Gastrocnemius medialis (tissue), 4 donors: Measurements from ENCODE around the gene ZBTB16. TPM values are rescaled to one million over a fixed set of nuclear protein-coding genes. Genes with fewer than 3 reads are reported as not detected.

Experiments used
- ATAC-seq, 2 donors: fragments of 150-250 bp; one replicate each; pipeline ENCODE4 v1.9.1; 2016
- DNase-seq, 2 donors: peaks; one replicate each; pipeline ENCODE4 v3.0.0-alpha.2; 2019
- H3K27ac ChIP-seq, 4 donors: fragments of 200-600 bp; sonication (generic); 1 replicate in 1 of 4; 2 replicates in 3 of 4; pipeline ENCODE4 v1.5.1; 2016 to 2018; ENCODE audit warnings: mild to moderate bottlenecking in 2 of 4, moderate library complexity in 1 of 4
- H3K27me3 ChIP-seq, 3 donors: fragments of 200-600 bp; sonication (generic) in 2 of 3; 1 replicate in 1 of 3; 2 replicates in 2 of 3; pipeline versions ENCODE4 v1.5.1 to v1.6.0; 2016 to 2019; ENCODE audit warnings: mild to moderate bottlenecking in 1 of 3, moderate library complexity in 1 of 3
- H3K36me3 ChIP-seq, 2 donors: fragments of 200-600 bp; sonication (generic) in 1 of 2; one replicate each; pipeline ENCODE4 v1.5.1; 2017 to 2018
- H3K4me1 ChIP-seq, 2 donors: fragments of 200-600 bp; sonication (generic) in 1 of 2; one replicate each; pipeline ENCODE4 v1.5.1; 2016 to 2017; ENCODE audit warnings: mild to moderate bottlenecking in 2 of 2
- H3K4me3 ChIP-seq, 4 donors: fragments of 200-600 bp; sonication (generic) in 3 of 4; 1 replicate in 1 of 4; 2 replicates in 3 of 4; pipeline ENCODE4 v1.5.1; 2016 to 2019; ENCODE audit warnings: mild to moderate bottlenecking in 2 of 4
- H3K9me3 ChIP-seq, 3 donors: fragments of 200-600 bp; sonication (generic) in 2 of 3; 1 replicate in 1 of 3; 2 replicates in 2 of 3; pipeline ENCODE4 v1.5.1; 2016 to 2019
- POLR2A ChIP-seq, 2 donors: fragments of 450-650 bp; IDR thresholded peaks; one replicate each; pipeline ENCODE4 v1.6.1; 2017; ENCODE audit warnings: antibody characterized with exemption in 2 of 2, mild to moderate bottlenecking in 2 of 2, moderate library complexity in 2 of 2
- in situ Hi-C, 4 donors: fragments of 200-750 bp; cut with MboI; loops; one replicate each; pipeline versions ENCODE4 v1.15.0 to v1.8.0; 2017; ENCODE audit warnings: low sequenced_read_pairs in 4 of 4
- intact Hi-C: fragments of 100-400 bp; cut with DNase I; formaldehyde crosslinking; loops from one replicate; pipeline ENCODE4 v1.15.1; 2023; ENCODE audit warnings: low total_unique reads
- total RNA-seq, 4 donors: library from RNA; depleted of rRNA; stranded (reverse); fragments of >200 nt; gene quantifications; one replicate each; pipeline versions ENCODE4 v1.1.0 to v1.2.3, GENCODE V29; 2016
- TF ChIP-seq, protein P1 (sequence below), 5 experiments: fragments of 450-650 bp in 3 of 5; fragments of 200-600 bp in 2 of 5; sonication (generic) in 2 of 5; IDR thresholded peaks in 4 of 5; conservative IDR thresholded peaks in 1 of 5; 1 replicate in 4 of 5; 2 replicates in 1 of 5; pipeline ENCODE4 v1.5.1; 2016 to 2019; ENCODE audit warnings: antibody characterized with exemption in 5 of 5, mild to moderate bottlenecking in 3 of 5, moderate library complexity in 3 of 5

ZBTB16 gene
- total RNA-seq, 4 donors from 2014 or later = 156 to 250 (median 196) TPM

DNA sequence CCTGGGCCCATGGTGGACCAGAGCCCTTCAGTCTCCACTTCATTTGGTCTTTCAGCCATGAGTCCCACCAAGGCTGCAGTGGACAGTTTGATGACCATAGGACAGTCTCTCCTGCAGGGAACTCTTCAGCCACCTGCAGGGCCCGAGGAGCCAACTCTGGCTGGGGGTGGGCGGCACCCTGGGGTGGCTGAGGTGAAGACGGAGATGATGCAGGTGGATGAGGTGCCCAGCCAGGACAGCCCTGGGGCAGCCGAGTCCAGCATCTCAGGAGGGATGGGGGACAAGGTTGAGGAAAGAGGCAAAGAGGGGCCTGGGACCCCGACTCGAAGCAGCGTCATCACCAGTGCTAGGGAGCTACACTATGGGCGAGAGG lies 4.3 kb downstream of the ZBTB16 start:
- in situ Hi-C loops (loop anchor here in 3 of 4 donors (5.0 to 10.0 kb wide), 3 partner anchors 111 to 121 kb away; no protein-coding TSS in a partner anchor), intact Hi-C loops (no loop called here)
- Histone ChIP-seq H3K27ac (peak overlapping the region; percentile 94 to 99 (median 96)), H3K4me3 (peak overlapping the region; percentile 68 to 100 (median 82)), H3K36me3 (peaks cover 0 to 63% of the 10 kb centered on the region in 2 donors), H3K4me1 (peaks cover 54 to 66% of the 10 kb centered on the region in 2 donors), H3K9me3 (no peaks in the 10 kb centered on the region), H3K27me3 (no peaks in the 10 kb centered on the region)
- no peak for DNase-seq
- no peak for ATAC-seq
- TF ChIP-seq, protein P1, sequence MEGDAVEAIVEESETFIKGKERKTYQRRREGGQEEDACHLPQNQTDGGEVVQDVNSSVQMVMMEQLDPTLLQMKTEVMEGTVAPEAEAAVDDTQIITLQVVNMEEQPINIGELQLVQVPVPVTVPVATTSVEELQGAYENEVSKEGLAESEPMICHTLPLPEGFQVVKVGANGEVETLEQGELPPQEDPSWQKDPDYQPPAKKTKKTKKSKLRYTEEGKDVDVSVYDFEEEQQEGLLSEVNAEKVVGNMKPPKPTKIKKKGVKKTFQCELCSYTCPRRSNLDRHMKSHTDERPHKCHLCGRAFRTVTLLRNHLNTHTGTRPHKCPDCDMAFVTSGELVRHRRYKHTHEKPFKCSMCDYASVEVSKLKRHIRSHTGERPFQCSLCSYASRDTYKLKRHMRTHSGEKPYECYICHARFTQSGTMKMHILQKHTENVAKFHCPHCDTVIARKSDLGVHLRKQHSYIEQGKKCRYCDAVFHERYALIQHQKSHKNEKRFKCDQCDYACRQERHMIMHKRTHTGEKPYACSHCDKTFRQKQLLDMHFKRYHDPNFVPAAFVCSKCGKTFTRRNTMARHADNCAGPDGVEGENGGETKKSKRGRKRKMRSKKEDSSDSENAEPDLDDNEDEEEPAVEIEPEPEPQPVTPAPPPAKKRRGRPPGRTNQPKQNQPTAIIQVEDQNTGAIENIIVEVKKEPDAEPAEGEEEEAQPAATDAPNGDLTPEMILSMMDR (IDR thresholded peaks at IDR 0.05 in 4 of 5, conservative IDR thresholded peaks at IDR 0.05 in 1 of 5) = no peak
- peak in 1 of 2 donors; percentile 45 for TF ChIP-seq POLR2A (IDR thresholded peaks at IDR 0.05)

DNA sequence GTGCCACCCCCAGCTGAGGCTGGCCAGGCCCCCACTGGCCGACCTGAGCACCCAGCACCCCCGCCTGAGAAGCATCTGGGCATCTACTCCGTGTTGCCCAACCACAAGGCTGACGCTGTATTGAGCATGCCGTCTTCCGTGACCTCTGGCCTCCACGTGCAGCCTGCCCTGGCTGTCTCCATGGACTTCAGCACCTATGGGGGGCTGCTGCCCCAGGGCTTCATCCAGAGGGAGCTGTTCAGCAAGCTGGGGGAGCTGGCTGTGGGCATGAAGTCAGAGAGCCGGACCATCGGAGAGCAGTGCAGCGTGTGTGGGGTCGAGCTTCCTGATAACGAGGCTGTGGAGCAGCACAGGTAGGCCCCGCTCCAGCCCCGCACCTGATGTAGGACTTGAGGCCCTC lies 4.7 kb downstream of the ZBTB16 start:
- intact Hi-C loops (no loop called here), in situ Hi-C loops (loop anchor here in 3 of 4 donors (5.0 to 10.0 kb wide), 3 partner anchors 111 to 121 kb away; no protein-coding TSS in a partner anchor)
- Histone ChIP-seq H3K27me3 (no peaks in the 10 kb centered on the region), H3K4me1 (peaks cover 58 to 70% of the 10 kb centered on the region in 2 donors), H3K4me3 (peak overlapping the region; percentile 68 to 100 (median 82)), H3K27ac (peak overlapping the region; percentile 94 to 99 (median 96)), H3K9me3 (no peaks in the 10 kb centered on the region), H3K36me3 (peaks cover 0 to 66% of the 10 kb centered on the region in 2 donors)
- peak in 1 of 2 donors; percentile 15 for TF ChIP-seq POLR2A (IDR thresholded peaks at IDR 0.05)
- TF ChIP-seq, protein P1 (IDR thresholded peaks at IDR 0.05 in 4 of 5, conservative IDR thresholded peaks at IDR 0.05 in 1 of 5) = no peak
- no peak for ATAC-seq
- peak in 1 of 2 donors; percentile 78 for DNase-seq

DNA sequence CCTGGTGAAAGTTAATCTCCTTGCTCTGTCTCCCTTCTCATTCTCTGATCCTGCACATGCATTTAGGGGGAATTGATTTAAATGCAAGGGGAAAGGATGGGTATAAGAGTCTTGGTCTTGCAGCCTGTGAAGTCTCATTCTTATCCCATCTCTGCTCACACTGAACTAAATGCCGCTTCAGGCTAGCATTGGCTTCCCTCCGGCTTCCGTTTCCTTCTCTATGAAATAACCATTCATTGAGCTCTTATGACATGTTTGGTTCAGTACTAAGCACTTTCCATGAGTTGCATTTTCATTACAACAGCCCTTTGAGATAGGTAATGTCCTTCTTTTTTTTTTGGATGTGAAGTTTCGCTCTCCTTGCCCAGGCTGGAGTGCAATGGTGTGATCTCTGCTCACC lies 5.6 kb downstream of the ZBTB16 start:
- Histone ChIP-seq H3K27me3 (no peaks in the 10 kb centered on the region), H3K36me3 (peaks cover 0 to 66% of the 10 kb centered on the region in 2 donors), H3K4me3 (peak overlapping the region; percentile 68 to 100 (median 82)), H3K9me3 (no peaks in the 10 kb centered on the region), H3K4me1 (peaks cover 64 to 77% of the 10 kb centered on the region in 2 donors), H3K27ac (peak overlapping the region; percentile 94 to 99 (median 96))
- DNase-seq = no peak
- ATAC-seq = no peak
- in situ Hi-C loops = loop anchor here in 3 of 4 donors (5.0 to 10.0 kb wide), 3 partner anchors 110 to 120 kb away; no protein-coding TSS in a partner anchor
- intact Hi-C loops = no loop called here
- TF ChIP-seq, protein P1 (IDR thresholded peaks at IDR 0.05 in 4 of 5, conservative IDR thresholded peaks at IDR 0.05 in 1 of 5) = no peak

DNA sequence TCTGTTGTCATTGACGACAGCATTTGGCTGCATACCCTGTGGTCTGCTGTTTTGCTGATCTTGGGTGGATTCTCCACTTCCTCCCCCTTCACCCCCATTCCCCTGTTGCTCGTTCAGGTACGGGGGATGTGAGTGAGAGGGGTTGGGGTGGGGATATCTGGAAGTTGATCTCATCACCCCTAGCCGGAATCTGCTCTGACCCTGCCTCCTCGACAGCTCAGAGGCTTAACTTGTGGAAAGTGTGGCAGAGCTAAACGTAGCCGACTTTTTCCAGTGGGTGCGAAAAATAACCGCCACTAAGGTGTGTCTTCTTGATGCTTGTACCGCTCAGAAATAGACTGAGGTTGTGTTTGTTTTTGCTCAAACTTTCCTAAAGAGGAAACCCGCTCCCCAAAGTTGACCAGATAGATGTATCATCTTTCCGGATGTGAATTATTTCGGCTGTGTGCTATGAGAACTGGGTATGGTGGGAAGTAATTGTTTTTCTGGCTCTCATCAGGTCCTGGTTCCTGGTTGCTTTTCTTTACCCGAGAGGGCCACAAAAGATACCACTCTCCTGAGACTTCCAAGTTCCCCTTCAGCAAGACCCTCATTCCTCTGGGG lies 6.6 kb downstream of the ZBTB16 start:
- Histone ChIP-seq H3K27me3 (no peaks in the 10 kb centered on the region), H3K36me3 (peaks cover 0 to 66% of the 10 kb centered on the region in 2 donors), H3K9me3 (no peaks in the 10 kb centered on the region), H3K4me1 (peaks cover 72 to 87% of the 10 kb centered on the region in 2 donors), H3K27ac (peak overlapping the region; percentile 94 to 99 (median 96)), H3K4me3 (peak overlapping the region; percentile 68 to 100 (median 82))
- in situ Hi-C loops (loop anchor here in 3 of 4 donors (5.0 to 10.0 kb wide), 3 partner anchors 109 to 119 kb away; no protein-coding TSS in a partner anchor), intact Hi-C loops (loop anchor here (2.0 kb wide), 1 partner anchor 37 kb away; no protein-coding TSS in a partner anchor)
- ATAC-seq = no peak
- TF ChIP-seq, protein P1 (IDR thresholded peaks at IDR 0.05 in 4 of 5, conservative IDR thresholded peaks at IDR 0.05 in 1 of 5) = no peak
- no peak for TF ChIP-seq POLR2A (IDR thresholded peaks at IDR 0.05)
- DNase-seq = no peak
